Measurements from ENCODE around the gene C2orf76. TPM values are rescaled to one million over a fixed set of nuclear protein-coding genes. Genes with fewer than 3 reads are reported as not detected.

C2orf76 gene
- total RNA-seq, result 1 to 10 TPM in 2 of 4 donors, not detected in 2; 1.6 to 2.9 TPM

- Histone ChIP-seq H3K4me3 (peak within 1 kb of the TSS; percentile 69 to 77 (median 71)), H3K27me3 (no peaks in the 10 kb centered on the region), H3K9me3 (no peaks in the 10 kb centered on the region), H3K36me3 (peaks cover 0 to 29% (median 0%) of the 10 kb centered on the region in 3 donors), H3K27ac (peak within 1 kb of the TSS; percentile 88 to 90 (median 90)), H3K4me1 (peaks cover 3 to 29% (median 5%) of the 10 kb centered on the region in 4 donors)
- DNase-seq, result peak; percentile 91 to 98 (median 97)
- peak; percentile 95 to 98 for TF ChIP-seq POLR2A (IDR thresholded peaks at IDR 0.05)
- no peak for TF ChIP-seq CTCF (IDR thresholded peaks at IDR 0.05)
Measured at GRCh38 chr2:119366649-119367471, at the start of gene C2orf76, which contains the start of gene DBI. Gene C2orf76 (minus strand): TSS chr2:119366834. CDS start chr2:119339959, 26,875 bp downstream. Gene DBI (plus strand): TSS chr2:119366977. CDS start chr2:119367052, 75 bp downstream.

- DNase-seq, result no peak
Measured at GRCh38 chr2:119415630-119416029, 49.0 kb upstream of the C2orf76 start.

GRCh38 chr2:119414894-119415293 lies 48.3 kb upstream of the C2orf76 start:
- H3K4me3 ChIP-seq, result no peak overlapping the region
- H3K27me3 ChIP-seq, result no peaks in the 10 kb centered on the region
- H3K4me1 ChIP-seq, result peaks cover 0 to 13% (median 0%) of the 10 kb centered on the region in 4 donors
- TF ChIP-seq CTCF (IDR thresholded peaks at IDR 0.05) (no peak), POLR2A (IDR thresholded peaks at IDR 0.05) (no peak)
- no peaks in the 10 kb centered on the region for H3K9me3 ChIP-seq
- no peak overlapping the region for H3K27ac ChIP-seq
- no peaks in the 10 kb centered on the region for H3K36me3 ChIP-seq
- no peak for DNase-seq

More at GRCh38 chr2:119415630-119416029, 49.0 kb upstream of the C2orf76 start:
- Histone ChIP-seq H3K4me3 (no peak overlapping the region), H3K9me3 (no peaks in the 10 kb centered on the region), H3K4me1 (peaks cover 0 to 14% (median 0%) of the 10 kb centered on the region in 4 donors), H3K27me3 (no peaks in the 10 kb centered on the region), H3K36me3 (no peaks in the 10 kb centered on the region), H3K27ac (no peak overlapping the region)
- TF ChIP-seq POLR2A (IDR thresholded peaks at IDR 0.05) (no peak), CTCF (IDR thresholded peaks at IDR 0.05) (no peak)

GRCh38 chr2:119409506-119409905 lies 42.9 kb upstream of the C2orf76 start:
- no peaks in the 10 kb centered on the region for H3K4me1 ChIP-seq
- no peaks in the 10 kb centered on the region for H3K27me3 ChIP-seq
- no peak overlapping the region for H3K4me3 ChIP-seq
- DNase-seq, result no peak
- H3K36me3 ChIP-seq, result no peaks in the 10 kb centered on the region
- TF ChIP-seq POLR2A (IDR thresholded peaks at IDR 0.05), result no peak
- no peak for TF ChIP-seq CTCF (IDR thresholded peaks at IDR 0.05)
- no peaks in the 10 kb centered on the region for H3K9me3 ChIP-seq
- H3K27ac ChIP-seq, result no peak overlapping the region

- H3K4me3 ChIP-seq, result peak overlapping the region in 2 of 4 donors; percentile 11 to 18
- H3K27ac ChIP-seq, result peak overlapping the region in 3 of 4 donors; percentile 29 to 81 (median 72)
- no peaks in the 10 kb centered on the region for H3K9me3 ChIP-seq
- peaks cover 0 to 4% (median 0%) of the 10 kb centered on the region in 4 donors for H3K4me1 ChIP-seq
- peak in 2 of 3 donors; percentile 64 to 78 for DNase-seq
- H3K27me3 ChIP-seq, result no peaks in the 10 kb centered on the region
- H3K36me3 ChIP-seq, result no peaks in the 10 kb centered on the region
- TF ChIP-seq POLR2A (IDR thresholded peaks at IDR 0.05) (peak in 1 of 2 donors; percentile 40), CTCF (IDR thresholded peaks at IDR 0.05) (no peak)
Measured at GRCh38 chr2:119408221-119408619, 41.6 kb upstream of the C2orf76 start.

Measured in Peyer's patch (tissue), 4 donors.